LNCaP clone FGC (cell line): ENCODE data around the gene ASPN.

Source experiments
- DNase-seq: peaks from one replicate; pipeline ENCODE4 v3.0.0-alpha.2; 2011; ENCODE audit warnings: low read depth
- H3K4me3 ChIP-seq: 2 replicates; pipeline ENCODE4 v1.5.1; 2011; ENCODE audit warnings: mild to moderate bottlenecking, low read depth, low read length, control low read depth
- CTCF ChIP-seq: IDR thresholded peaks from 2 replicates; pipeline ENCODE4 v1.5.1; 2012; ENCODE audit warnings: mild to moderate bottlenecking; ENCODE audit not compliant: control insufficient read depth, insufficient read depth; ENCODE audit errors: extremely low read depth

ASPN gene

GRCh38 chr9:92482329-92482728 lies at the start of gene ASPN:
ASPN (minus strand) TSS chr9:92482506.
- no peak for DNase-seq
- TF ChIP-seq CTCF = no peak
- no peak within 1 kb of the TSS for H3K4me3 ChIP-seq

DNA sequence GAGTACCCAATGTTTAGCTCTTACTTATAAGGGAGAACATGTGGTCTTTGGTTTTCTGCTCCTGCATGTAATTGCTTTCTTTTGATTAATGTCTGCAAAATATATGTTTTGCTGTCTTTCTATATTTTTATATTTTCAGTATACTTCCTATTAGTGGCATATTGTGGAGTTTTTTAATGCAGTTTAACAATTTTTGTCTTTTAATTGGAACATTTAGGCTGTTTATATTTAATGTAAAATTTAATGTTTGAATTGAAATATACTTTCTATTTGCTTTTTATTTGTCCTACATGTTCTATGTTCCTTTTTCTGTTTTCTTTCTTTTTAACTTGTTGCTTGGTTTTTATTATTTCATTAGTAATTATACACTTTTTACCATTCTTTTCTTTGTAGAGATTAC lies 48.6 kb upstream of the ASPN start:
- no peak for TF ChIP-seq CTCF
- DNase-seq = no peak
- H3K4me3 ChIP-seq = no peak overlapping the region

DNA sequence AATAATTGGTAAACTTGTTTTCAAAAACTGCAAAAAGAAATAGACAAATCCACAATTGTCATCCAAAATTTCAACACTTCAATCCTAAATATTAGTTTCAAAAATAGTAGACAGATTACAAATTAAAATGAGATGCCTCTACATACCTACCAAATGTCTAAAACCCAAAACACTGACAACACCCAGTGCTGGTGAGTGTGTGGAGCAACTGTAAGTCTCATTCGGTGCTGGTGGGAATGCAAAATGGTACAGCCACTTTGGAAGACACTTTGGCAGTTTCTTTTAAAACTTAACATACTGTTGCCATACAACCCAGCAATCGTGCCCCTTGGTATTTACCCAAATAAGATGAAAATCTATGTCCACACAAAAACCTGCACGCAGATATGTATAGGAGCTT lies 46.8 kb upstream of the ASPN start:
- H3K4me3 ChIP-seq = no peak overlapping the region
- TF ChIP-seq CTCF = no peak
- no peak for DNase-seq

DNA sequence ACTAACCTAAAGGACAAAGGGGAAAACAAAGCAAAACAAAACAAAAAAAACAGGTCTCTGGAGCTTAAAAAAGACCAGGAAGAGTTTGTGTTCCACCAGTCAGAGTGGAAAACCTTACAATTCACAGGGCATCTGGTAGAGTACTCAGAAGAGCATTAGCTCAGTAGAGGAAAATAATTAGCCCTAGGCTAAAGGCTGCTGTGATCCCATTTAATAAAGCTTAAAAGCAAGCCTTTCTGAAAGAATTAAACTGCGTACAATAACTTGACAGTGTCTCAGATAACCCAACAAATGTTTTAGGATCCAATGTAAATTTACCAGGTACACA lies 46.2 kb upstream of the ASPN start:
- TF ChIP-seq CTCF = no peak
- no peak overlapping the region for H3K4me3 ChIP-seq
- DNase-seq = no peak

- no peak for TF ChIP-seq CTCF
- H3K4me3 ChIP-seq = no peak overlapping the region
- DNase-seq = no peak
These were observed 45.7 kb upstream of the ASPN start for GRCh38 chr9:92527832-92528521.

- H3K4me3 ChIP-seq = no peak overlapping the region
- no peak for DNase-seq
- TF ChIP-seq CTCF = no peak
These were observed 45.1 kb upstream of the ASPN start for GRCh38 chr9:92527291-92527828.

DNA sequence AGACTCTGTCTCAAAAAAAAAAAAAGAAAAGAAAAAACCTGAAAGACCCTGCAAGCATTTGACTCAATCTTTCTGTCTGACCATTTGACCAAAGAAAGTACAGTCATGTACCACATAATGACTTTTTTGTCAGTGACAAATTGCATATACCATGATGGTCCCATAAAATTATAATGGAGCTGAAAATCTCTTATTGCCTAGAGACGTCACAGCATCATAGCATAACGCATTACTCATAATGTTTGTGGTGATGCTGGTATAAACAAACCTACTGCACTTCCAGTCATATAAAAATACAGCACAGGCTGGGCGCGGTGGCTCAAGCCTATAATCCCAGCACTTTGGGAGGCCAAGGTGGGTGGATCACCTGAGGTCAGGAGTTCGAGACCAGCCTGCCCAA lies 43.0 kb upstream of the ASPN start:
- H3K4me3 ChIP-seq = no peak overlapping the region
- no peak for DNase-seq
- no peak for TF ChIP-seq CTCF
